Kidney (tissue), 14 donors: ENCODE results near the gene POLR2A. TPM values are rescaled to one million over a fixed set of nuclear protein-coding genes. Genes with fewer than 3 reads are reported as not detected.

Source experiments
- DNase-seq, 5 donors: peaks; one replicate each; pipeline ENCODE4 v3.0.0-alpha.2; 2013 to 2020
- FAIRE-seq: peaks from 2 replicates; lab custom pipeline; 2012; peaks lifted over from hg19 to GRCh38; lab: Jason Lieb, UNC
- H3K27ac ChIP-seq, 2 donors: one replicate each; pipeline ENCODE4 v1.7.0; 2013; ENCODE audit warnings: low read depth in 2 of 2, low read length in 2 of 2, inconsistent platforms in 1 of 2
- H3K27me3 ChIP-seq: one replicate; pipeline ENCODE4 v1.7.1; 2013; ENCODE audit warnings: low read length, inconsistent platforms; ENCODE audit not compliant: control insufficient read depth, insufficient read depth
- H3K36me3 ChIP-seq, 3 donors: one replicate each; pipeline versions ENCODE4 v1.7.0 to v1.7.1; 2013; ENCODE audit warnings: low read length in 3 of 3, control low read depth in 1 of 3, inconsistent platforms in 1 of 3; ENCODE audit not compliant: insufficient read depth in 3 of 3, control insufficient read depth in 2 of 3
- H3K4me1 ChIP-seq, 3 donors: one replicate each; pipeline versions ENCODE4 v1.7.0 to v1.7.1; 2013; ENCODE audit warnings: low read length in 3 of 3, inconsistent platforms in 1 of 3, low read depth in 1 of 3; ENCODE audit not compliant: control insufficient read depth in 2 of 3, insufficient read depth in 2 of 3
- H3K4me3 ChIP-seq, 3 donors: one replicate each; pipeline versions ENCODE4 v1.7.0 to v1.8.1; 2013; ENCODE audit warnings: low read length in 3 of 3, control low read depth in 1 of 3, inconsistent platforms in 1 of 3
- H3K9ac ChIP-seq, 3 donors: one replicate each; pipeline versions ENCODE4 v1.7.0 to v1.7.1; 2013; ENCODE audit warnings: low read length in 3 of 3, control low read depth in 1 of 3, inconsistent platforms in 1 of 3
- H3K9me3 ChIP-seq, 3 donors: one replicate each; pipeline versions ENCODE4 v1.7.0 to v1.7.1; 2013; ENCODE audit warnings: low read length in 3 of 3, control low read depth in 1 of 3, inconsistent platforms in 1 of 3; ENCODE audit not compliant: control insufficient read depth in 2 of 3, insufficient read depth in 1 of 3
- intact Hi-C: fragments of 100-400 bp; cut with DNase I; formaldehyde crosslinking; loops from one replicate; pipeline ENCODE4 v1.11.1; 2022
- polyA plus RNA-seq: library from polyadenylated mRNA; stranded (reverse); fragments of 350-450 nt; fragmentation: Illumina TruSeq; extraction: RNeasy Lipid Tissue Mini Kit (QIAGEN cat#74804); gene quantifications from one replicate; pipeline ENCODE4 v1.2.3, GENCODE V29; 2014; ENCODE audit warnings: low read depth, low replicate concordance; ENCODE audit not compliant: insufficient read depth
- total RNA-seq: library from RNA; stranded (reverse); fragmentation: NEBNext Ultra II Directional; extraction: Animal tissue kit (Norgen Biotek cat#: 25700); gene quantifications from one replicate; pipeline ENCODE4 v1.2.1, GENCODE V29; 2021
- TF ChIP-seq, protein P1 (sequence below): IDR thresholded peaks from 3 replicates; pipeline ENCODE4 v1.5.1; 2012; ENCODE audit warnings: mild to moderate bottlenecking, moderate library complexity, borderline replicate concordance; ENCODE audit not compliant: insufficient read depth; ENCODE audit errors: extremely low read depth
- donor health status: control.
- donor health status: control.
- donor health status: control.
- donor health status: control.
- donor health status: control.
- donor health status: DM: yes; HTN: yes; CAD: no.
- donor health status: Normal renal cell carcinoma (clear cell type).

Gene POLR2A
- total and polyA plus RNA-seq, 2 donors from 2014 or later = 18.6 to 133 TPM

DNA sequence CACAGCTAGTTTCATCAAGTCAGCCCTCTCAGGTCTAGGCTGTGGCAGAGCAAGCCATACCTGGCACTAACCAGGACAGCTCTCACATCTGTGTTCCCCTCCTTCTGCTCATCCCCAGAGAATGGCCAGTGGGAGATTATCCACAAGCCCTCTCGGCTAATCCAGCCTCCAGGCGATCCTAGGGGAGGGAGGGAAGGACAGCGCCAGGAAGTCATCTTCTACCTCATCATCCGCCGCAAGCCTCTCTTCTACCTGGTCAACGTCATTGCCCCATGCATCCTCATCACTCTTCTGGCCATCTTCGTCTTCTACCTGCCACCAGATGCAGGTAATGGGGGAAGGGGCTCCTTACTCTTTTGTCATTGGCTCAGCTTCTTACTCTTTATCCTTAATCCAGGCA lies 35.7 kb upstream of the POLR2A start:
- no peak for DNase-seq
- FAIRE-seq = no peak
- Histone ChIP-seq H3K36me3 (no peaks in the 10 kb centered on the region), H3K4me3 (no peak overlapping the region), H3K27me3 (peaks cover 8% of the 10 kb centered on the region), H3K4me1 (peaks cover 0 to 3% (median 3%) of the 10 kb centered on the region in 3 donors), H3K9ac (no peak overlapping the region), H3K27ac (no peak overlapping the region), H3K9me3 (no peaks in the 10 kb centered on the region)
- TF ChIP-seq, protein P1, sequence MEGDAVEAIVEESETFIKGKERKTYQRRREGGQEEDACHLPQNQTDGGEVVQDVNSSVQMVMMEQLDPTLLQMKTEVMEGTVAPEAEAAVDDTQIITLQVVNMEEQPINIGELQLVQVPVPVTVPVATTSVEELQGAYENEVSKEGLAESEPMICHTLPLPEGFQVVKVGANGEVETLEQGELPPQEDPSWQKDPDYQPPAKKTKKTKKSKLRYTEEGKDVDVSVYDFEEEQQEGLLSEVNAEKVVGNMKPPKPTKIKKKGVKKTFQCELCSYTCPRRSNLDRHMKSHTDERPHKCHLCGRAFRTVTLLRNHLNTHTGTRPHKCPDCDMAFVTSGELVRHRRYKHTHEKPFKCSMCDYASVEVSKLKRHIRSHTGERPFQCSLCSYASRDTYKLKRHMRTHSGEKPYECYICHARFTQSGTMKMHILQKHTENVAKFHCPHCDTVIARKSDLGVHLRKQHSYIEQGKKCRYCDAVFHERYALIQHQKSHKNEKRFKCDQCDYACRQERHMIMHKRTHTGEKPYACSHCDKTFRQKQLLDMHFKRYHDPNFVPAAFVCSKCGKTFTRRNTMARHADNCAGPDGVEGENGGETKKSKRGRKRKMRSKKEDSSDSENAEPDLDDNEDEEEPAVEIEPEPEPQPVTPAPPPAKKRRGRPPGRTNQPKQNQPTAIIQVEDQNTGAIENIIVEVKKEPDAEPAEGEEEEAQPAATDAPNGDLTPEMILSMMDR = no peak
- intact Hi-C loops = no loop called here

GRCh38 chr17:7459961-7460545 lies 24.1 kb upstream of the POLR2A start:
- H3K9me3 ChIP-seq = no peaks in the 10 kb centered on the region
- no peak for FAIRE-seq
- H3K4me1 ChIP-seq = peaks cover 0 to 3% (median 0%) of the 10 kb centered on the region in 3 donors
- H3K4me3 ChIP-seq = no peak overlapping the region
- TF ChIP-seq, protein P1 = no peak
- H3K27ac ChIP-seq = no peak overlapping the region
- peaks cover 0 to 6% (median 3%) of the 10 kb centered on the region in 3 donors for H3K36me3 ChIP-seq
- intact Hi-C loops = no loop called here
- no peak for DNase-seq
- H3K9ac ChIP-seq = no peak overlapping the region
- H3K27me3 ChIP-seq = no peaks in the 10 kb centered on the region

DNA sequence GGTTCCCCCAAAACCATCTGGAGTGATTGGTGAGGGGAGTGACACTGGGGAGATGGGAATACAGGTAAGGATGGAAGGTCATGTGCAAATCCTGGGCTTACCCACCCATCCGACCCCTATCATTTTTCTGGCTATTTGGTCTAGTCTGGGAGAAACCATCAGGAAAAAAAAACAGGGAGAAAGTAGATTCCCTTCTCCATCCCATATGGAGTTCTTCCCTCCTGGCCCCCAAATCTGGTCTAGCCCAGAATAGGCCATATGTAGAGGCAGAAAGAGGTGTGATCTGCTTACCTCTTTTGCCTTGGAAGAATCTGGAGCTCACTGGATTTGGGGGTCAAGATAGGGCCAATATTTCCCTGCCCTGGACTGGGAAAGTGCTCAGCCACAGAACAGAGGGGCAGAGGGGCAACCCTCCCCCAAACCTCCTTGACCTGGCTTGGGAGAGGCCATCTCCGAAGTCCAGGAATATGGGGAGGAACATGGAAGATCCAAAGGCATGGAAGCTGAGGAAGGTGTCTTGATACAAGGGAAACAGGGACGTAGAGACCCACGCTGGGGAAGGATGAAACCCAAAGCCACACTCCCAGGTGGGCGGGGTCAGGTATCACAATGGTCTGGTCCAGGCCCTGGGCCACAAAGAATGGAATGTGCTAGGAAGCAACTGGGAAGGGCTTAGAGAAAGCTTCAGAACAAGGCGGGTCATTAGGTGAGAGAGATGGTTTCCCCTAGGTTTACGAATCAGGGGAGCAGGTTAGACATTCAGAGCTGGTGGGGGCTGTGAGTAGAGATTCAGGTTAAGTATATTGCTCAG lies 23.1 kb upstream of the POLR2A start:
- Histone ChIP-seq H3K9me3 (no peaks in the 10 kb centered on the region), H3K36me3 (peaks cover 0 to 9% (median 3%) of the 10 kb centered on the region in 3 donors), H3K4me3 (no peak overlapping the region), H3K4me1 (peaks cover 0 to 3% (median 0%) of the 10 kb centered on the region in 3 donors), H3K27ac (no peak overlapping the region), H3K27me3 (no peaks in the 10 kb centered on the region), H3K9ac (no peak overlapping the region)
- intact Hi-C loops = no loop called here
- no peak for FAIRE-seq
- TF ChIP-seq, protein P1 = no peak
- DNase-seq = no peak
